Measurements from ENCODE around the gene NLGN3. TPM values are rescaled to one million over a fixed set of nuclear protein-coding genes. Genes with fewer than 3 reads are reported as not detected.

Gene NLGN3
- polyA plus RNA-seq, 1 experiment: 0.42 TPM

DNA sequence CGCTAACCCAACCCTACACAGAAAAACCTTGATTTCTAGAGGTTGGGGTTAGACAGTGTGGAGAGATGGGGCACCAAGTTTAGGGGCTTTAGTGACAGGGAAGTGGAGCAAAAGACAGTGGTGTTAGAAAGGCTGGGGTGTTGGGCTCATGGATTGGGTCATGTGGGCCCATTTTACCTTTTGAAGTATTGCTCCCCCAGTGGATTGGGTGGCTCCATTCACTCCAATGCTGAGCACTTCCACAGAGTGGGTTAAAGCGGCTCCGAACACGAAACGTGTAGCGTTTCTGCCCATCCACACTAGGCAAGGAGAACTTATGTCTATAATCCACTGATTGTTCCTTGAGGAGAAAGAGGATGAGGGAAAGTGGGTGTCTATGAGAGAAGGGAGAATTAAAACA, 35.6 kb upstream of the NLGN3 start:
- H3K9me3 ChIP-seq (ENCODE audit: control insufficient read depth, insufficient read depth, low read length): no peaks in the 10 kb centered on the region
- no peak overlapping the region for H3K4me3 ChIP-seq (ENCODE audit: low read depth, low read length)
- peaks cover 2% of the 10 kb centered on the region for H3K27me3 ChIP-seq (ENCODE audit: control insufficient read depth, insufficient read depth, low read length)
- H3K27ac ChIP-seq (ENCODE audit: low read depth, low read length): no peak overlapping the region
- ChIA-PET CTCF (no interaction called here), POLR2A (no interaction called here)
- DNase-seq (ENCODE audit: low read depth, low spot score): no peak
- TF ChIP-seq, protein P1, sequence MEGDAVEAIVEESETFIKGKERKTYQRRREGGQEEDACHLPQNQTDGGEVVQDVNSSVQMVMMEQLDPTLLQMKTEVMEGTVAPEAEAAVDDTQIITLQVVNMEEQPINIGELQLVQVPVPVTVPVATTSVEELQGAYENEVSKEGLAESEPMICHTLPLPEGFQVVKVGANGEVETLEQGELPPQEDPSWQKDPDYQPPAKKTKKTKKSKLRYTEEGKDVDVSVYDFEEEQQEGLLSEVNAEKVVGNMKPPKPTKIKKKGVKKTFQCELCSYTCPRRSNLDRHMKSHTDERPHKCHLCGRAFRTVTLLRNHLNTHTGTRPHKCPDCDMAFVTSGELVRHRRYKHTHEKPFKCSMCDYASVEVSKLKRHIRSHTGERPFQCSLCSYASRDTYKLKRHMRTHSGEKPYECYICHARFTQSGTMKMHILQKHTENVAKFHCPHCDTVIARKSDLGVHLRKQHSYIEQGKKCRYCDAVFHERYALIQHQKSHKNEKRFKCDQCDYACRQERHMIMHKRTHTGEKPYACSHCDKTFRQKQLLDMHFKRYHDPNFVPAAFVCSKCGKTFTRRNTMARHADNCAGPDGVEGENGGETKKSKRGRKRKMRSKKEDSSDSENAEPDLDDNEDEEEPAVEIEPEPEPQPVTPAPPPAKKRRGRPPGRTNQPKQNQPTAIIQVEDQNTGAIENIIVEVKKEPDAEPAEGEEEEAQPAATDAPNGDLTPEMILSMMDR (IDR thresholded peaks at IDR 0.05; ENCODE audit: low read depth, low read length): no peak

DNA sequence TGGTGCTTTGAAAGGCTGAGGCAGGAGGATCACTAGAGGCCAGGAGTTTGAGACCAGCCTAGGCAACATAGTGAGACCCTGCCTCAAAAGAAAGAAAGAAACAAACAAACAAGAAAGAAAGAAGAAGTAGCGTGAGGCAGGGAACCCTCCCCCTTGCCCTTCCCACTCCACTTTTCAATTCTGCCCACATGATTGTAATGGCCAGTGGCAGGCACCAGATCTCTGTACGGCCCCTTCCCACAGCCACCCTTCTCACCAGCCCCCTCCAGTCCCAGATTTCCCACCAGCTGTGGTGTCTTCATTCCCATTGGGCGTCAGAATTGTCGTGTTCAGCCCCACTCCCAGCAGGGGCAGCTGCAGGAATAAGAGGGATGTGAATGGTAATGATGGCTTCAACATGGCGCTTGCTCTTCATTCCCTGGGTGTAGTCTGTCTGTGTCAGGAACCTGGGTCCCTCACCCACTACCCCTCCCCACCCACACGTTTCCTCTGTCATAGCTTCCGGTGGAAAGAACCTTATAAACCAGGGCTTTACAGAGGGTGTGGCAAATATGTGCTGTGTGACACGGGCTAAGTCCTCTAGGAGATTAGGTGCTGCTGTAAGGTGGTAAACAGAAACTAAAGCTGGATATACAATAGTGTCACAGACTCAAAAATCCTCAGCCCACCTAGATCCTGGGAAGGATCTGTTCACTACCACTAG, 33.3 kb upstream of the NLGN3 start, which contains the start of gene IL2RG:
TSS of gene IL2RG (minus strand) at position 437 of the 703 bp plus-strand sequence. CDS start at position 399, 38 bp downstream.
- TF ChIP-seq, protein P1 (IDR thresholded peaks at IDR 0.05; ENCODE audit: low read depth, low read length): no peak
- DNase-seq (ENCODE audit: low read depth, low spot score): no peak
- Histone ChIP-seq H3K9me3 (ENCODE audit: control insufficient read depth, insufficient read depth, low read length) (no peaks in the 10 kb centered on the region), H3K27me3 (ENCODE audit: control insufficient read depth, insufficient read depth, low read length) (peaks cover 2% of the 10 kb centered on the region), H3K27ac (ENCODE audit: low read depth, low read length) (no peak within 1 kb of the TSS), H3K4me3 (ENCODE audit: low read depth, low read length) (no peak within 1 kb of the TSS)
- POLR2A ChIA-PET: no interaction called here
- CTCF ChIA-PET: interaction anchor here (1.0 kb wide), 1 partner anchor 12 kb away, joined by 3 read pairs; no protein-coding TSS in a partner anchor

DNA sequence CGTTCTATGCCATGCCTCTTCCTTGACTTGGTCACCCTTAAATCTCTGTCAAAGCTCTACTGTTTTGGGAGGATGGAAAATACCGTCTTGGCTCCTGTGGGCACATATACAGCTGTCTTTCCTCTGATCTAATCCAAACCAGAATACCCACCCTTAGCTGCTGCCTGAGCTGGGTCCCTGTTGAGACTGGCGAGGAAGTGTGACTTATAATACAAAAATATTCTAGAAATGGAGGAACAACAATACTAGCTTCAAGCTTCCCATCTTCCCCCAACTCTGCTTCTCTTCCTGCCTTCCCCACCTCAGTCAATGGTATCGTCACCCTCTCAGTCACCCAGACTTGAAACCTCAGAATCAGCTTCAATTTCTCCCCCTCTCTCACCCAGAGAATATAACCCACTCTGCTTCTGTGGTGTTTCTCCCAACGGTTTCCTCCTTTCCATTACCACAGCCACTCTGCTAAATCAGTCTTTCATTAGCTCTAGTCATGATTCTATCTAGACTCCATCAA, 32.7 kb upstream of the NLGN3 start:
- H3K9me3 ChIP-seq (ENCODE audit: control insufficient read depth, insufficient read depth, low read length): no peaks in the 10 kb centered on the region
- peaks cover 2% of the 10 kb centered on the region for H3K27me3 ChIP-seq (ENCODE audit: control insufficient read depth, insufficient read depth, low read length)
- CTCF ChIA-PET: interaction anchor here (1.0 kb wide), 1 partner anchor 13 kb away, joined by 3 read pairs; no protein-coding TSS in a partner anchor
- POLR2A ChIA-PET: no interaction called here
- no peak overlapping the region for H3K27ac ChIP-seq (ENCODE audit: low read depth, low read length)
- no peak for DNase-seq (ENCODE audit: low read depth, low spot score)
- TF ChIP-seq, protein P1 (IDR thresholded peaks at IDR 0.05; ENCODE audit: low read depth, low read length): no peak
- H3K4me3 ChIP-seq (ENCODE audit: low read depth, low read length): no peak overlapping the region

DNA sequence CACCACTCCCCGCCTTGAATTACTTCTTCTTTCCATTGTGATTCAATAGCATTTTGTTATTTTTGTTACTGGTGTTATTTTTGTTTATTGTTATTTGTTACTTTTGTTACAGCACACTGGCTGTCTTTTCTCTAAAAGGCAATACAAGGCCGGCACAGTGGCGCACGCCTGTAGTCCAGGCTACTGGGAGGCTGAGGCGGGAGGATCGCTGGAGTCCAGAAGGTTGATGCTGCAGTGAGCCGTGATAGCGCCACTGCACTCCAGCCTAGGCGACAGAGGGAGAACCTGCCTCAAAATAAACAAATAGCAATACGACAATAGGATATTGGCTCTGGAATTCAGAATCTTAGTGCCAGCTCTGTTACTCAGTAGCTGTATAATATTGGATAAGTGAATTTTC, 27.3 kb upstream of the NLGN3 start:
- Histone ChIP-seq H3K27me3 (ENCODE audit: control insufficient read depth, insufficient read depth, low read length) (no peaks in the 10 kb centered on the region), H3K4me3 (ENCODE audit: low read depth, low read length) (no peak overlapping the region), H3K9me3 (ENCODE audit: control insufficient read depth, insufficient read depth, low read length) (no peaks in the 10 kb centered on the region), H3K27ac (ENCODE audit: low read depth, low read length) (no peak overlapping the region)
- DNase-seq (ENCODE audit: low read depth, low spot score): no peak
- TF ChIP-seq, protein P1 (IDR thresholded peaks at IDR 0.05; ENCODE audit: low read depth, low read length): no peak
- ChIA-PET CTCF (interaction anchor here (1.8 kb wide), 1 partner anchor 13 kb away, joined by 5 read pairs; no protein-coding TSS in a partner anchor), POLR2A (no interaction called here)

Data from AG04450 (cell line).